ENCODE results near the gene TWIST2.

The TWIST2 gene

DNA sequence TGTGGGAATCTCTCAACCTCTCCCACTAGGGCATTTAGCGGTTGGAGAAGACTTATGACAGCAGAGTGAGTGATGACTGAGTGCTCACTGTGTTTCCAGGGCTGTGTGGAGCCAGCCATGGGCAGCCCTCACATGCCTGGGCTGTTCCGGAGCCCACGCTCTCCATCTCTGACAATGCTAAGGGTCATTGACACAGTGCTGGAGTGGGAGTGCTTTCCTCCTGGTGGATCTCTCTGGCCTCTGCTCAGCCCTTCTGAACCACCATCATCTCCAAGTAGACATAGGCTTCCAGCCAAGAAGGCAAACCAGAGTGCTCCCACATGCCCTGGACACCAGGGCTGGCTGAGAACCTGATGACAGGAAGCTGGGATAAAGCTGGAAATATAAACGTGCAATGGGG lies 33.1 kb upstream of the TWIST2 start:
- no peak overlapping the region for H2AFZ ChIP-seq (ENCODE audit: low read length)
- DNase-seq: no peak
- no peak for TF ChIP-seq CTCF (IDR thresholded peaks at IDR 0.05; ENCODE audit: low read length)
- TF ChIP-seq EZH2 (optimal IDR thresholded peaks at IDR 0.05; ENCODE audit: low read depth, low read length): no peak
- no peak for TF ChIP-seq EZH2phosphoT487 (IDR thresholded peaks at IDR 0.05; ENCODE audit: low read length)
- H3K4me1 ChIP-seq (ENCODE audit: low read length): no peaks in the 10 kb centered on the region
- H3K27me3 ChIP-seq (replicated peaks; ENCODE audit: insufficient read depth, low read length): no peaks in the 10 kb centered on the region; the same call in 1 of the 2 replicates
- no peak overlapping the region for H3K4me2 ChIP-seq (ENCODE audit: low read depth, low read length)
- H4K20me1 ChIP-seq (ENCODE audit: insufficient read depth, low read length): no peaks in the 10 kb centered on the region
- H3K36me3 ChIP-seq (replicated peaks; ENCODE audit: insufficient read depth, low read length): no peaks in the 10 kb centered on the region
- H3K9ac ChIP-seq (ENCODE audit: low read length): no peak overlapping the region
- H3K79me2 ChIP-seq (ENCODE audit: low read length): no peaks in the 10 kb centered on the region
- H3K27ac ChIP-seq (ENCODE audit: low read length): no peak overlapping the region
- no peaks in the 10 kb centered on the region for H3K9me3 ChIP-seq (replicated peaks; ENCODE audit: insufficient read depth, low read length)
- no peaks in the 10 kb centered on the region for H3K9me2 ChIP-seq (replicated peaks; ENCODE audit: insufficient read depth, low read length)
- H3F3A ChIP-seq (ENCODE audit: insufficient read depth, low read length): no peaks in the 10 kb centered on the region
- no peak overlapping the region for H3K4me3 ChIP-seq (ENCODE audit: low read length)

DNA sequence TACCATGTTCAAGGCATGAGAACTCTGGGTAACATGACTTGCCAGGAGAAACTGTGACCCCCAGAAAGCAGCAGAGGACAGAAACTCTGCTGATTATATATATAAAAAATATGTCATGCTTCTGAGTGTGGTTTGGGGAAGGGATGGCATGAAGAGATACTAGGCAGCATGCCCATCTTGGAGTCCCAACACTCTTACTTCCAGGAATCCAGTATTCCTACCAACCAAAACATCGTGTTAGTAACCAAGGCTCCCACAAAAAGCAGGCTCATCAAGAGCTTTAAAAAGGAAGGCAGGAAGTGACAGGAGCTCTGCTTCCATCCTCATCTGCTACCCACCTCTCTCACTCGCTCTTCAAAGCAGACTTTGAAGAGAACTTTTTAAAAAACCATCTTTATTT lies 31.6 kb upstream of the TWIST2 start:
- DNase-seq: no peak
- TF ChIP-seq EZH2 (optimal IDR thresholded peaks at IDR 0.05; ENCODE audit: low read depth, low read length) (no peak), CTCF (IDR thresholded peaks at IDR 0.05; ENCODE audit: low read length) (no peak), EZH2phosphoT487 (IDR thresholded peaks at IDR 0.05; ENCODE audit: low read length) (no peak)
- Histone ChIP-seq H3K36me3 (replicated peaks; ENCODE audit: insufficient read depth, low read length) (no peaks in the 10 kb centered on the region), H3K27me3 (replicated peaks; ENCODE audit: insufficient read depth, low read length) (no peaks in the 10 kb centered on the region; the same call in 1 of the 2 replicates), H3K79me2 (ENCODE audit: low read length) (no peaks in the 10 kb centered on the region), H3K4me1 (ENCODE audit: low read length) (no peaks in the 10 kb centered on the region), H3K4me3 (ENCODE audit: low read length) (no peak overlapping the region), H3K27ac (ENCODE audit: low read length) (no peak overlapping the region), H3K9me2 (replicated peaks; ENCODE audit: insufficient read depth, low read length) (no peaks in the 10 kb centered on the region), H3K9me3 (replicated peaks; ENCODE audit: insufficient read depth, low read length) (no peaks in the 10 kb centered on the region), H3F3A (ENCODE audit: insufficient read depth, low read length) (no peaks in the 10 kb centered on the region), H2AFZ (ENCODE audit: low read length) (no peak overlapping the region), H3K4me2 (ENCODE audit: low read depth, low read length) (no peak overlapping the region), H4K20me1 (ENCODE audit: insufficient read depth, low read length) (no peaks in the 10 kb centered on the region), H3K9ac (ENCODE audit: low read length) (no peak overlapping the region)

DNA sequence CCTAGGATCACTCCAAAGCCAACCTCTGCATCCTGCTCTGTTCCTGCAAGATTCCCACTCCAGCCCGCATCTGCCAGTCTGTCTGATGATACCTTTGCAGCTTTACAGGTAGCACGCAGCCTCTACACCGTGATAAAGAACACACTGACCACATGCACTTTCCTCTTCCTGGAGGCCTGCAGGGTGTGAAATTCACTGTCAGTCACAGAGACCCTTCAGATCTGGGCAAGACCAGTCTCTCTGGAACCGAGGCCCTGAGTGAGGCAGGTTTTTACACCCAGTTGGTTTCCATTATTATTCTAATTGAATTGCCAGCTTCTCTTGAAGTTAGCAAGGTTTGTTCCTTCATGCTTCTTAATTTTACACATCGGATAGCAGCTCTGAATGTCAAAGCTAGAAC lies 30.5 kb upstream of the TWIST2 start:
- DNase-seq: no peak
- no peaks in the 10 kb centered on the region for H3K9me3 ChIP-seq (replicated peaks; ENCODE audit: insufficient read depth, low read length)
- H3K4me1 ChIP-seq (ENCODE audit: low read length): no peaks in the 10 kb centered on the region
- no peaks in the 10 kb centered on the region; the same call in 1 of the 2 replicates for H3K27me3 ChIP-seq (replicated peaks; ENCODE audit: insufficient read depth, low read length)
- H3K9me2 ChIP-seq (replicated peaks; ENCODE audit: insufficient read depth, low read length): no peaks in the 10 kb centered on the region
- H3K79me2 ChIP-seq (ENCODE audit: low read length): no peaks in the 10 kb centered on the region
- no peaks in the 10 kb centered on the region for H4K20me1 ChIP-seq (ENCODE audit: insufficient read depth, low read length)
- H3K27ac ChIP-seq (ENCODE audit: low read length): no peak overlapping the region
- H3F3A ChIP-seq (ENCODE audit: insufficient read depth, low read length): no peaks in the 10 kb centered on the region
- no peak overlapping the region for H3K4me2 ChIP-seq (ENCODE audit: low read depth, low read length)
- H3K4me3 ChIP-seq (ENCODE audit: low read length): no peak overlapping the region
- H3K36me3 ChIP-seq (replicated peaks; ENCODE audit: insufficient read depth, low read length): no peaks in the 10 kb centered on the region
- no peak overlapping the region for H3K9ac ChIP-seq (ENCODE audit: low read length)
- no peak overlapping the region for H2AFZ ChIP-seq (ENCODE audit: low read length)
- no peak for TF ChIP-seq EZH2phosphoT487 (IDR thresholded peaks at IDR 0.05; ENCODE audit: low read length)
- no peak for TF ChIP-seq EZH2 (optimal IDR thresholded peaks at IDR 0.05; ENCODE audit: low read depth, low read length)
- no peak for TF ChIP-seq CTCF (IDR thresholded peaks at IDR 0.05; ENCODE audit: low read length)
